ENCODE data around the gene ELL2. TPM values are rescaled to one million over a fixed set of nuclear protein-coding genes. Genes with fewer than 3 reads are reported as not detected.

ELL2 gene
- total RNA-seq, 4 donors from 2014 or later, result 72.2 to 87.6 (median 79.6) TPM

DNA sequence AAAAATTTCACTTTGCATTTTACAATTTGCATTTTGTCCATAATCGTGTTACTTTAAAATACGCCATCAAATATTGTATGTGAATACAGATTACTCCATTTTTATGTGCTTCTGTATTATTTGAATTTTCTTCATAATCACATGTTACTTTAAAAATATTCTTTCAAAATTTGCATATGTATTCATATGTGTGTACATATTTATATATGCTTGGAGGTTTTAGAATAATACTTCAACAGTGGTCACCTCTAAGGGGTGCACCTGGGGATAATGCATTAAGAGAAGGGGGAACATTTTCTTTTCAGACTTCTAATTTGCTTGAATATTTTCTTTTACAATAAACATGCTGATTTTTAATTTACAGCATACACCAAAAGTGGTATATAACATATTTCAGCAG, 21.9 kb upstream of the ELL2 start:
- 96 to 99% methylated on average over 2 of the region's 2 CpGs for WGBS, 2 donors
- Histone ChIP-seq H3K9me3 (no peaks in the 10 kb centered on the region), H3K4me1 (no peaks in the 10 kb centered on the region), H3K27ac (no peak overlapping the region), H3K27me3 (no peaks in the 10 kb centered on the region), H3K36me3 (no peaks in the 10 kb centered on the region), H3K4me3 (no peak overlapping the region)
- DNase-seq (ENCODE audit: low spot score in 2 of 2), result no peak
- no peak for TF ChIP-seq POLR2A (IDR thresholded peaks at IDR 0.05)
- no peak for TF ChIP-seq EP300 (IDR thresholded peaks at IDR 0.05)
- TF ChIP-seq, protein P1, sequence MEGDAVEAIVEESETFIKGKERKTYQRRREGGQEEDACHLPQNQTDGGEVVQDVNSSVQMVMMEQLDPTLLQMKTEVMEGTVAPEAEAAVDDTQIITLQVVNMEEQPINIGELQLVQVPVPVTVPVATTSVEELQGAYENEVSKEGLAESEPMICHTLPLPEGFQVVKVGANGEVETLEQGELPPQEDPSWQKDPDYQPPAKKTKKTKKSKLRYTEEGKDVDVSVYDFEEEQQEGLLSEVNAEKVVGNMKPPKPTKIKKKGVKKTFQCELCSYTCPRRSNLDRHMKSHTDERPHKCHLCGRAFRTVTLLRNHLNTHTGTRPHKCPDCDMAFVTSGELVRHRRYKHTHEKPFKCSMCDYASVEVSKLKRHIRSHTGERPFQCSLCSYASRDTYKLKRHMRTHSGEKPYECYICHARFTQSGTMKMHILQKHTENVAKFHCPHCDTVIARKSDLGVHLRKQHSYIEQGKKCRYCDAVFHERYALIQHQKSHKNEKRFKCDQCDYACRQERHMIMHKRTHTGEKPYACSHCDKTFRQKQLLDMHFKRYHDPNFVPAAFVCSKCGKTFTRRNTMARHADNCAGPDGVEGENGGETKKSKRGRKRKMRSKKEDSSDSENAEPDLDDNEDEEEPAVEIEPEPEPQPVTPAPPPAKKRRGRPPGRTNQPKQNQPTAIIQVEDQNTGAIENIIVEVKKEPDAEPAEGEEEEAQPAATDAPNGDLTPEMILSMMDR (IDR thresholded peaks at IDR 0.05), result no peak

DNA sequence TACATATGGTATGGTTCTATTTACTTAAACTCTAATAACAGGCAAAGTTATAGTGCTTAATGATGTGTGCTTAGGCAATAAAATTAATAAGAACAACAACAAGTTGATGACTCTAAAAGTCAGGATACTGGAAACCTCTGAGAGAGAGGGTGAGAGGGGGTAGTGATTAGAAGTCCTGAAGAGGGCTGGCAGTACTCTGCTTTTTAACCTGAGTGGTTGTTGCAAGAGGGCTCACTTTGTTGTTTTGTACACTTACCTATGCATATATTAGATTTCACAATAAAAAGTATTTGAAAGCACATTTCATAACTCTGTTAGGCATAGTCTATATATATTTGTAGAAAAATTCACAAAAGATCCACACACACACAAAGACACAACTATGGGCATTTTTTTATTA, 21.4 kb upstream of the ELL2 start:
- Histone ChIP-seq H3K27me3 (no peaks in the 10 kb centered on the region), H3K27ac (no peak overlapping the region), H3K4me3 (no peak overlapping the region), H3K36me3 (no peaks in the 10 kb centered on the region), H3K9me3 (no peaks in the 10 kb centered on the region), H3K4me1 (no peaks in the 10 kb centered on the region)
- no peak for TF ChIP-seq POLR2A (IDR thresholded peaks at IDR 0.05)
- DNase-seq (ENCODE audit: low spot score in 2 of 2), result no peak

DNA sequence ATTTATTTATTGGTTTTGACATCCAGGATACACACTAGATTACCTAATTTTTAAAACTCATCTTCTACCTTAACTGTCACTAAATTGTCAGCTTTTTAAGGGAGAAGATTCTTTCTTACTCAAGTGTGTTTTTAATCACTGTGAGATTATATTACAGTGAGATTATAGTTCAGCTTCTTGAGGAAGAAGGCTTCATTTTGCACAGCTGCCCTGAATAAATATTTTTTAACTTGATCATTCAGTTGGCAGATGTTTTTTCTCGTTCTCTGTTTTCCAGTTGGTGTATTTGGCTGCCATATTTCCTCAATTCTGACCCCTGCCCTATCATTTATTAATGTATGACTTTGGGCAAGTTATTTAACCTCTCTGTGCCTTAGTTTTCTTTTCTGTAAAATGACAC, 15.0 kb upstream of the ELL2 start:
- Histone ChIP-seq H3K27me3 (no peaks in the 10 kb centered on the region), H3K36me3 (no peaks in the 10 kb centered on the region), H3K4me1 (no peaks in the 10 kb centered on the region), H3K9me3 (no peaks in the 10 kb centered on the region), H3K27ac (no peak overlapping the region), H3K4me3 (no peak overlapping the region)
- WGBS, 2 donors, result 57 to 63% methylated on average over 1 of the region's 1 CpG
- TF ChIP-seq POLR2A (IDR thresholded peaks at IDR 0.05) (no peak), EP300 (IDR thresholded peaks at IDR 0.05) (no peak)
- TF ChIP-seq, protein P1 (IDR thresholded peaks at IDR 0.05), result no peak
- no peak for DNase-seq (ENCODE audit: low spot score in 2 of 2)

GRCh38 chr5:95975703-95976102, 14.1 kb upstream of the ELL2 start:
- peaks cover 0 to 1% (median 0%) of the 10 kb centered on the region in 4 donors for H3K9me3 ChIP-seq
- TF ChIP-seq, protein P1 (IDR thresholded peaks at IDR 0.05), result no peak
- TF ChIP-seq EP300 (IDR thresholded peaks at IDR 0.05) (no peak), POLR2A (IDR thresholded peaks at IDR 0.05) (no peak)
- H3K36me3 ChIP-seq, result no peaks in the 10 kb centered on the region
- no peak overlapping the region for H3K4me3 ChIP-seq
- DNase-seq (ENCODE audit: low spot score in 2 of 2), result no peak
- no peak overlapping the region for H3K27ac ChIP-seq
- no peaks in the 10 kb centered on the region for H3K27me3 ChIP-seq
- 45 to 55% methylated on average over 1 of the region's 1 CpG for WGBS, 2 donors
- no peaks in the 10 kb centered on the region for H3K4me1 ChIP-seq

DNA sequence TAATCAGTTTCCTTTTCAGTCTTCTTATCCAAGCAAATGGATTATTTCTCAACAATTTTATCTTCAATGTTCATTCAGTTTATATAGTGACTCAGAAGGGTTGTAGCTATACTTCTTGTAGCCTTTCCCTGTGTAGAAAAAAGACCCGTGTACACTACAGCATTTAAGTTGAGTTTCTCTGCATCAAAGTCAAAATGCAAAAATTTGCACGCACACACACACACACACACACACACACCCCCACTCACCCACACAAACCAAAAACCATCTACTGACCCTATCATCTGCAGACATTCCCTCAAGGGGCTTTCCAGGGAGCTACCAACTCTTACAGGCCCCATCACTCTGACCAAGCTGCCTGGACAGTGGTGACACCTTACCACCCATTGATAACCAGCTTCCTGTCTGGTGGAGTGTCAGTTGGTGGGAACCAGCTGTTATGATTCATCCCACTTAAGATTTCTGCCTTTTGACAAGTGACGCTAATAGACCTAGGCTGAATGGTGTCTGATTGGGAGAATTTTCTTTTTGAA, 12.2 kb upstream of the ELL2 start:
- H3K27me3 ChIP-seq, result no peaks in the 10 kb centered on the region
- H3K9me3 ChIP-seq, result peaks cover 0 to 10% (median 0%) of the 10 kb centered on the region in 4 donors
- H3K4me1 ChIP-seq, result no peaks in the 10 kb centered on the region
- no peak overlapping the region for H3K27ac ChIP-seq
- no peaks in the 10 kb centered on the region for H3K36me3 ChIP-seq
- H3K4me3 ChIP-seq, result no peak overlapping the region
- TF ChIP-seq EP300 (IDR thresholded peaks at IDR 0.05), result no peak
- TF ChIP-seq, protein P1 (IDR thresholded peaks at IDR 0.05), result no peak
- TF ChIP-seq POLR2A (IDR thresholded peaks at IDR 0.05), result no peak
- no peak for DNase-seq (ENCODE audit: low spot score in 2 of 2)
- WGBS, 2 donors, result 75 to 83% methylated on average over 3 of the region's 3 CpGs

DNA sequence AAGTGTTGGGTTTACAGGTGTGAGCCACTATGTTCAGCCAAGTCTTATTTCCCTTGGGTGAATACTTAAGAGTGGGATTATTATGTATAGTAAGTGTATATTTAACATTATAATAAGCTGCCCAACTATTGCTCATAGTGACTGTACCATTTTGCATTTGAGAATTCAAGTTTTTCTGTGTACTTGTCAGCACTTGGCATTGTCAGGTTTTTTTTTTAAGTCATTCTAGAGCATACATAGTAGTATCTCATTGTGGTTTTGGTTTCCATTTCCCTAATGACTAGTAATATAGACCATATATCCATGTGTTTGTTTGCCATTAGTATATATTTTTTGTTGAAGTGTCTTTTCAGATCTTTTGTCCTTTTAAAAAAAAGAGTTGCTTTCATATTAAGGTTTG, 10.5 kb upstream of the ELL2 start:
- no peak for DNase-seq (ENCODE audit: low spot score in 2 of 2)

More for the DNA sequence above, 10.5 kb upstream of the ELL2 start:
- H3K4me3 ChIP-seq, result no peak overlapping the region
- no peaks in the 10 kb centered on the region for H3K27me3 ChIP-seq
- no peaks in the 10 kb centered on the region for H3K36me3 ChIP-seq
- H3K27ac ChIP-seq, result no peak overlapping the region
- no peaks in the 10 kb centered on the region for H3K4me1 ChIP-seq
- H3K9me3 ChIP-seq, result peaks cover 0 to 10% (median 0%) of the 10 kb centered on the region in 4 donors
- TF ChIP-seq EP300 (IDR thresholded peaks at IDR 0.05), result no peak
